Mesendoderm (in vitro differentiated cells): ENCODE data around the gene ADH6. TPM values are rescaled to one million over a fixed set of nuclear protein-coding genes. Genes with fewer than 3 reads are reported as not detected.
A peak's percentile ranks its signal among the peaks of the same experiment; 100 is the strongest.

Experiments used
- DNase-seq: peaks from one replicate; pipeline ENCODE4 v3.0.0; 2013
- H2AK5ac ChIP-seq: 2 replicates; pipeline ENCODE4 v1.6.1; 2013; ENCODE audit warnings: low read length, inconsistent platforms
- H2BK120ac ChIP-seq: 2 replicates; pipeline ENCODE4 v1.6.1; 2013; ENCODE audit warnings: low read depth, mild to moderate bottlenecking, low read length, moderate library complexity, mixed read lengths
- H2BK15ac ChIP-seq: replicated peaks from 2 replicates; pipeline ENCODE4 v1.6.1; 2013; ENCODE audit warnings: low read depth, mild to moderate bottlenecking, moderate library complexity
- H2BK5ac ChIP-seq: 2 replicates; pipeline ENCODE4 v1.6.1; 2013; ENCODE audit warnings: low read length, inconsistent platforms
- H3K18ac ChIP-seq: 2 replicates; pipeline ENCODE4 v1.6.1; 2013; ENCODE audit warnings: mild to moderate bottlenecking, low read length, mixed read lengths
- H3K23ac ChIP-seq: one replicate; pipeline ENCODE4 v1.6.1; 2013; ENCODE audit warnings: low read length
- H3K27ac ChIP-seq: 2 replicates; pipeline ENCODE4 v1.5.1; 2013; ENCODE audit warnings: low read depth, mild to moderate bottlenecking, inconsistent platforms, low read length, moderate library complexity
- H3K27me3 ChIP-seq: 2 replicates; pipeline ENCODE4 v1.6.1; 2013; ENCODE audit warnings: low read length, control low read depth, mild to moderate bottlenecking, inconsistent platforms; ENCODE audit not compliant: insufficient read depth, poor library complexity
- H3K36me3 ChIP-seq: 2 replicates; pipeline ENCODE4 v1.6.1; 2013; ENCODE audit warnings: low read length, inconsistent platforms; ENCODE audit not compliant: control insufficient read depth, insufficient read depth
- H3K4ac ChIP-seq: one replicate; pipeline ENCODE4 v1.6.1; 2013; ENCODE audit warnings: low read depth, mild to moderate bottlenecking, low read length, moderate library complexity
- H3K4me1 ChIP-seq: 2 replicates; pipeline ENCODE4 v1.6.1; 2013; ENCODE audit warnings: low read depth, low read length, inconsistent platforms; ENCODE audit not compliant: control insufficient read depth
- H3K4me2 ChIP-seq: 2 replicates; pipeline ENCODE4 v1.6.1; 2013; ENCODE audit warnings: low read length
- H3K4me3 ChIP-seq: 2 replicates; pipeline ENCODE4 v1.5.1; 2013; ENCODE audit warnings: mild to moderate bottlenecking, low read length
- H3K56ac ChIP-seq: one replicate; pipeline ENCODE4 v1.6.1; 2013; ENCODE audit warnings: low read length
- H3K79me1 ChIP-seq: 2 replicates; pipeline ENCODE4 v1.6.1; 2013; ENCODE audit warnings: low read length, inconsistent platforms
- H3K79me2 ChIP-seq: 2 replicates; pipeline ENCODE4 v1.6.1; 2013; ENCODE audit warnings: mild to moderate bottlenecking, low read length; ENCODE audit not compliant: control insufficient read depth, insufficient read depth
- H3K9ac ChIP-seq: 2 replicates; pipeline ENCODE4 v1.6.1; 2013; ENCODE audit warnings: low read length, inconsistent platforms
- H4K5ac ChIP-seq: one replicate; pipeline ENCODE4 v1.6.1; 2013; ENCODE audit warnings: low read length
- H4K8ac ChIP-seq: one replicate; pipeline ENCODE4 v1.6.1; 2013; ENCODE audit warnings: low read depth, mild to moderate bottlenecking, control low read depth, low read length, moderate library complexity
- WGBS: extraction: QIAGEN DNeasy Blood & Tissue Kit; methylation state at CpG from one replicate; pipeline ENCODE4 v1.1.7; 2013; ENCODE audit warnings: low lambda C conversion rate, missing lambda C conversion rate; ENCODE audit not compliant: insufficient coverage; ENCODE audit errors: extremely low coverage; 5-methylcytosine and 5-hydroxymethylcytosine counted together
- polyA plus RNA-seq, 2 experiments: library from polyadenylated mRNA; stranded (reverse); fragments of 200-250 nt; gene quantifications; one replicate each; pipeline ENCODE4 v1.2.3, GENCODE V29; 2013

ADH6 gene
- 0.25 TPM for polyA plus RNA-seq (2013, experiment 1 of 2)
- polyA plus RNA-seq (2013, experiment 2 of 2): 0.20 TPM

DNA sequence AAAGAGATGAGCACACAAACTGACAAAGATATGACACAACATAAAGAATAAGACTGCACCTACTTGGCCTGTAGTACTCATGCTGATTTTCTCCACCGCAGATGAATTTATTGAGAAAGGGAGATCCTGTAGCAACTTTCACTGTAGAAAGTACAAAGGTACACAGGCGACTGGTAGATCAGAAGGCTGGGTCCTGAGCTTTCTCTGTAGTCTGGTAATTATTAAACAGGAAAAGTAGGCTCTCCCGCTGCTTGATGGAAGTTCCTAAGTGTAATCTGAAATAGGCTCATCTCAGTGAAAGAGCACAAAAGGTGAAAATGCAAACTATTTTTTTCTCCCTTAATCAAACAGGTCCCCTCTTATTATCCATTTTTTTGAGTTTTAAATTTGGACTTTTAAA is at the start of gene ADH6:
Gene ADH6, minus strand, starts transcription at position 175 of the 400 bp plus-strand sequence. Its CDS starts 94 bp downstream, at position 81.
- Histone ChIP-seq H4K8ac (no peak within 1 kb of the TSS), H4K5ac (no peak within 1 kb of the TSS), H3K9ac (no peak within 1 kb of the TSS), H3K18ac (peak within 1 kb of the TSS; percentile 25), H2BK15ac (peak within 1 kb of the TSS; percentile 57), H3K4me1 (peaks cover 6% of the 10 kb centered on the region), H3K36me3 (no peaks in the 10 kb centered on the region), H3K4ac (peak within 1 kb of the TSS; percentile 36), H2AK5ac (no peak within 1 kb of the TSS), H3K79me1 (no peaks in the 10 kb centered on the region), H3K27me3 (no peaks in the 10 kb centered on the region), H3K56ac (peak within 1 kb of the TSS; percentile 54), H3K23ac (no peak within 1 kb of the TSS), H3K4me3 (no peak within 1 kb of the TSS), H2BK120ac (no peak within 1 kb of the TSS), H3K79me2 (no peaks in the 10 kb centered on the region), H2BK5ac (peak within 1 kb of the TSS; percentile 31), H3K4me2 (no peak within 1 kb of the TSS), H3K27ac (peak within 1 kb of the TSS; percentile 62)
- peak; percentile 52 for DNase-seq
- no CpG with 5 or more reads among the region's 3 CpGs for WGBS

DNA sequence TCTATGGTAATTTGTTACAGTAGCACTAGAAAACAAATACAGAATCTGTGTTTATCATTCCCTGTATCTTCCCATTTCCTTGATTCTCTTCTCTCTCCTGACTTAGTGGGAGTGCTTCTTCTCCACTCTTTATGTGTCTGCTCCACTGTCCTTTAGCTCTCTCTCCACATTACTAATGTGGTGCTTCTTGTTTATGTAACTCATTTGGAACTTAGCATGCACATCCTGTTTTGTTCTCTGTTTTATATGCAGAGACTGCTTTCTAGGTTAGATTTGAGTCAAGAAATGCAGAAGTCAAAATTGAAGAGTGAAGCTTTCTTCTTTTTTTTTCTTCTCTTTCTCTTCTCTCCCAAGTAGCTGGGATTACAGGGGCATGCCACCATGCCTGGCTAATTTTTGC is 45.9 kb upstream of the ADH6 start:
- Histone ChIP-seq H3K18ac (no peak overlapping the region), H4K5ac (no peak overlapping the region), H4K8ac (no peak overlapping the region), H3K56ac (no peak overlapping the region), H2BK15ac (no peak overlapping the region), H3K27ac (no peak overlapping the region), H3K4ac (no peak overlapping the region), H3K4me1 (no peaks in the 10 kb centered on the region), H3K9ac (no peak overlapping the region), H3K4me3 (no peak overlapping the region), H2BK5ac (no peak overlapping the region), H3K36me3 (no peaks in the 10 kb centered on the region), H2AK5ac (no peak overlapping the region), H3K79me1 (no peaks in the 10 kb centered on the region), H2BK120ac (no peak overlapping the region), H3K23ac (no peak overlapping the region), H3K4me2 (no peak overlapping the region), H3K79me2 (no peaks in the 10 kb centered on the region), H3K27me3 (no peaks in the 10 kb centered on the region)
- no peak for DNase-seq

DNA sequence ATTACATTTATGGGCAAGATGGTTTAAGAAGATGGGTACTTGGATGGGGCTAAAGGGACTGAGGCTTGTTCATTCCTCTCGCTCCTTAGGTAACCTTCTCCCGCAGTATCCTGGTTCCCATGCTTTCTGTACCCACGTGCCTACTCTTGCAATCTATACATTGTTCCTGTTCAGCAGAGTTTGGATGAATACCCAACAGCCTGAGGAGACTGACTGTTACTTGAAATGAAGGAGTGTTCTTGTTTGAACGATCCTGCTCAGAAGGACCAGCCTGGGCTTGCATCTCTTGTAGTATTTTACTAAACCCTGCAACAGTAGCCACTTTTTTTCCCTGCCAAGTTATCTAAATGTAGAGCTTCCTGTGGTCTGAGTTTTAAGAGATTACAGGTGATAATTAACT is 33.7 kb upstream of the ADH6 start:
- Histone ChIP-seq H3K56ac (no peak overlapping the region), H2AK5ac (no peak overlapping the region), H2BK120ac (no peak overlapping the region), H3K4ac (no peak overlapping the region), H3K9ac (no peak overlapping the region), H3K27ac (no peak overlapping the region), H3K36me3 (no peaks in the 10 kb centered on the region), H3K79me1 (no peaks in the 10 kb centered on the region), H2BK5ac (no peak overlapping the region), H4K8ac (no peak overlapping the region), H3K4me3 (no peak overlapping the region), H3K27me3 (no peaks in the 10 kb centered on the region), H3K79me2 (no peaks in the 10 kb centered on the region), H3K4me1 (no peaks in the 10 kb centered on the region), H2BK15ac (no peak overlapping the region), H3K18ac (no peak overlapping the region), H3K23ac (no peak overlapping the region), H4K5ac (no peak overlapping the region), H3K4me2 (no peak overlapping the region)
- no CpG with 5 or more reads among the region's 4 CpGs for WGBS
- DNase-seq: no peak

DNA sequence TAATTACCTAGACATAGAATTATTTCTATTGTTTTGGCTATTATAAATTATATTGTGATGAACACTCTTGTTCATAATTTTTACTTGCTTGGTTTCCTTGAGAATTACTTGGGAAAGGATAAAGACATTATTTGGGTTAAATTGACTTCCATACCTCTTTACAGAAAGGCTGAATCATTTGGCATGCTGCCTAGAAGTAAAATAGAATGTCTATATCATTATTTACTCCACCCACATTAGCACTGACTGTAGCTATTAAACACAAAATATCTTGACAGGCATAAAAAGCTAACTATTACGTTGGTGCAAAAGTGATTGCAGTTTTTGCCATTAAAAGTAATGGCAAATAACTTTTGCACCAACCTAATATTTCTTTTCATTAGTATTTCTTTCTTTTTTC is 29.7 kb upstream of the ADH6 start:
- DNase-seq: no peak
- H3K4me3 ChIP-seq: no peak overlapping the region
- no CpG with 5 or more reads among the region's 1 CpG for WGBS
- H3K18ac ChIP-seq: no peak overlapping the region
- no peak overlapping the region for H3K4me2 ChIP-seq
- no peak overlapping the region for H3K23ac ChIP-seq
- H2AK5ac ChIP-seq: no peak overlapping the region
- no peaks in the 10 kb centered on the region for H3K79me2 ChIP-seq
- H3K56ac ChIP-seq: no peak overlapping the region
- no peak overlapping the region for H4K8ac ChIP-seq
- no peaks in the 10 kb centered on the region for H3K36me3 ChIP-seq
- H4K5ac ChIP-seq: no peak overlapping the region
- no peak overlapping the region for H2BK15ac ChIP-seq
- H3K4ac ChIP-seq: no peak overlapping the region
- H3K79me1 ChIP-seq: no peaks in the 10 kb centered on the region
- no peak overlapping the region for H3K9ac ChIP-seq
- no peak overlapping the region for H2BK120ac ChIP-seq
- no peaks in the 10 kb centered on the region for H3K4me1 ChIP-seq
- no peak overlapping the region for H2BK5ac ChIP-seq
- no peak overlapping the region for H3K27ac ChIP-seq
- H3K27me3 ChIP-seq: no peaks in the 10 kb centered on the region

GRCh38 chr4:99235955-99236354 is 16.9 kb upstream of the ADH6 start:
- H2AK5ac ChIP-seq: no peak overlapping the region
- no peak overlapping the region for H2BK120ac ChIP-seq
- no peak overlapping the region for H3K4ac ChIP-seq
- H4K8ac ChIP-seq: no peak overlapping the region
- H3K4me1 ChIP-seq: no peaks in the 10 kb centered on the region
- H3K9ac ChIP-seq: no peak overlapping the region
- H3K79me1 ChIP-seq: no peaks in the 10 kb centered on the region
- H2BK15ac ChIP-seq: no peak overlapping the region
- H3K27ac ChIP-seq: no peak overlapping the region
- H3K18ac ChIP-seq: no peak overlapping the region
- H3K27me3 ChIP-seq: no peaks in the 10 kb centered on the region
- H3K4me3 ChIP-seq: no peak overlapping the region
- H3K56ac ChIP-seq: no peak overlapping the region
- H3K36me3 ChIP-seq: no peaks in the 10 kb centered on the region
- DNase-seq: no peak
- no peak overlapping the region for H2BK5ac ChIP-seq
- no peaks in the 10 kb centered on the region for H3K79me2 ChIP-seq
- H4K5ac ChIP-seq: no peak overlapping the region
- no CpG with 5 or more reads among the region's 1 CpG for WGBS
- no peak overlapping the region for H3K4me2 ChIP-seq
- no peak overlapping the region for H3K23ac ChIP-seq

DNA sequence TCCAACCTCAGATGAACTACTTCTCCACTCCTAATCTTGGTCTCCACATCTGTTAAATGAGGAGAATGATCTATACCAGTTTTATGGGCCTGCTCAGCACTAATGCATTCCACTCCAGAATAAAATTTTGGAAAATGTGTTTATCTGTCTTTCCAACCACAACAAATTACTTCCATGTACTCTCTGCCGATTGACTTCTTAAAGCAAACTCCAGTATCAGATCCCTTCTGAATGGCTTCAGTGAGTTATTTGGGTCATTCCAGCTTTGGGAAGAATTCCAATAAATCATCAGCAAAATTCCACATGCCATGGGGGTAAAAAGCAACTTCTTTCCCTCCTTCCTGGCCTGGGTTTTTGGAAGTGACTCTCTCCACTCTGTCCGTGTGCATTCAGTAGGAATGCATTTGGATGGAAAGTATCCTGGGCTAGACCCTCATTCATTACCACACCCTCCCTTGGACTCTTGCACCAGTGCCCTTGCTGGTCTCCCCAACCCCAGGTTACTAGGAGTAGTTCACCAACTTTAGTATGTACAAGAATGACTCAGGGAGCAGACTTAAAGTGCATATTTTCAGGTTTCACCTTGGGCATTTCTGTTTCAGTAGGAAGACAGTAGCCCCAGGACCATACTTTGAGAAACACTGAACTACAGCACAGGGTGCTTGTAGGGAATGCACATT is 15.4 kb upstream of the ADH6 start:
- Histone ChIP-seq H3K23ac (no peak overlapping the region), H4K8ac (no peak overlapping the region), H2BK5ac (no peak overlapping the region), H3K4me1 (no peaks in the 10 kb centered on the region), H4K5ac (no peak overlapping the region), H3K79me1 (no peaks in the 10 kb centered on the region), H3K18ac (no peak overlapping the region), H2AK5ac (no peak overlapping the region), H2BK15ac (no peak overlapping the region), H3K4ac (no peak overlapping the region), H3K56ac (no peak overlapping the region), H3K9ac (no peak overlapping the region), H3K4me3 (no peak overlapping the region), H3K36me3 (no peaks in the 10 kb centered on the region), H3K27ac (no peak overlapping the region), H2BK120ac (no peak overlapping the region), H3K79me2 (no peaks in the 10 kb centered on the region), H3K4me2 (no peak overlapping the region), H3K27me3 (no peaks in the 10 kb centered on the region)
- WGBS: no CpG with 5 or more reads among the region's 2 CpGs
- no peak for DNase-seq
